Natural killer cell (primary cell): ENCODE data around the gene NAV2. TPM values are rescaled to one million over a fixed set of nuclear protein-coding genes. Genes with fewer than 3 reads are reported as not detected.

ENCODE experiments used
- ATAC-seq, 3 donors: fragments of 150-1000 bp in 2 of 3; fragments of 200-7000 bp in 1 of 3; cut with Tn5 transposase; 1 replicate in 1 of 3; 2 replicates in 2 of 3; pipeline ENCODE4 v1.10.0; 2021; ENCODE audit warnings: mild to moderate bottlenecking in 2 of 3, moderate library complexity in 2 of 3
- DNase-seq, 2 donors: peaks; one replicate each; pipeline versions ENCODE4 v3.0.0 to v3.0.0-alpha.2; 2013 to 2021; ENCODE audit warnings: mixed read lengths in 1 of 2
- H3K27ac ChIP-seq: one replicate; pipeline ENCODE4 v1.5.1; 2013; ENCODE audit warnings: mild to moderate bottlenecking, low read length
- H3K27me3 ChIP-seq: one replicate; pipeline ENCODE4 v1.6.1; 2013; ENCODE audit warnings: low read length; ENCODE audit not compliant: control insufficient read depth, insufficient read depth
- H3K36me3 ChIP-seq: one replicate; pipeline ENCODE4 v1.6.1; 2013; ENCODE audit warnings: low read length; ENCODE audit not compliant: control insufficient read depth, insufficient read depth
- H3K4me1 ChIP-seq: one replicate; pipeline ENCODE4 v1.6.1; 2013; ENCODE audit warnings: low read length; ENCODE audit not compliant: control insufficient read depth, insufficient read depth
- H3K4me3 ChIP-seq: one replicate; pipeline ENCODE4 v1.5.1; 2013; ENCODE audit warnings: low read length
- H3K9me3 ChIP-seq: one replicate; pipeline ENCODE4 v1.6.1; 2013; ENCODE audit warnings: low read length; ENCODE audit not compliant: control insufficient read depth, insufficient read depth
- H3K27ac Mint-ChIP-seq, 2 donors: one replicate each; pipeline ENCODE4 v1.8.0; 2022; ENCODE audit warnings: mild to moderate bottlenecking in 2 of 2, mixed read lengths in 2 of 2, moderate library complexity in 1 of 2
- H3K27me3 Mint-ChIP-seq, 2 donors: one replicate each; pipeline ENCODE4 v1.8.0; 2022; ENCODE audit warnings: low read depth in 2 of 2, mixed read lengths in 2 of 2
- H3K36me3 Mint-ChIP-seq: one replicate; pipeline ENCODE4 v1.8.0; 2022; ENCODE audit warnings: mixed read lengths
- H3K4me1 Mint-ChIP-seq, 2 donors: one replicate each; pipeline ENCODE4 v1.8.0; 2022; ENCODE audit warnings: mixed read lengths in 2 of 2
- H3K4me3 Mint-ChIP-seq: one replicate; pipeline ENCODE4 v1.8.0; 2022; ENCODE audit warnings: mild to moderate bottlenecking, moderate library complexity, mixed read lengths
- H3K9me3 Mint-ChIP-seq, 2 donors: one replicate each; pipeline ENCODE4 v1.8.0; 2022; ENCODE audit warnings: mixed read lengths in 2 of 2
- CTCF ChIP-seq: fragments of 200-600 bp; IDR thresholded peaks from one replicate; pipeline ENCODE4 v1.8.0; 2022; ENCODE audit warnings: antibody characterized with exemption
- WGBS: methylation state at CpG from one replicate; pipeline ENCODE4 v1.1.7; 2013; ENCODE audit warnings: missing lambda C conversion rate; ENCODE audit not compliant: insufficient coverage; 5-methylcytosine and 5-hydroxymethylcytosine counted together
- intact Hi-C: fragments of 100-400 bp; cut with micrococcal nuclease; formaldehyde crosslinking; loops from one replicate; pipeline ENCODE4 v1.14.2; 2022
- total RNA-seq, 4 donors: library from RNA; stranded (reverse); fragments of 120-200 nt in 1 of 4; gene quantifications; one replicate each; pipeline versions ENCODE4 v1.2.3 to v1.2.4, GENCODE V29; 2013 to 2022

NAV2 gene
- total RNA-seq, 3 donors from 2014 or later (not counting 1 experiment from before 2014, with no cell fraction given) = 0.14 to 1.6 (median 0.43) TPM

DNA sequence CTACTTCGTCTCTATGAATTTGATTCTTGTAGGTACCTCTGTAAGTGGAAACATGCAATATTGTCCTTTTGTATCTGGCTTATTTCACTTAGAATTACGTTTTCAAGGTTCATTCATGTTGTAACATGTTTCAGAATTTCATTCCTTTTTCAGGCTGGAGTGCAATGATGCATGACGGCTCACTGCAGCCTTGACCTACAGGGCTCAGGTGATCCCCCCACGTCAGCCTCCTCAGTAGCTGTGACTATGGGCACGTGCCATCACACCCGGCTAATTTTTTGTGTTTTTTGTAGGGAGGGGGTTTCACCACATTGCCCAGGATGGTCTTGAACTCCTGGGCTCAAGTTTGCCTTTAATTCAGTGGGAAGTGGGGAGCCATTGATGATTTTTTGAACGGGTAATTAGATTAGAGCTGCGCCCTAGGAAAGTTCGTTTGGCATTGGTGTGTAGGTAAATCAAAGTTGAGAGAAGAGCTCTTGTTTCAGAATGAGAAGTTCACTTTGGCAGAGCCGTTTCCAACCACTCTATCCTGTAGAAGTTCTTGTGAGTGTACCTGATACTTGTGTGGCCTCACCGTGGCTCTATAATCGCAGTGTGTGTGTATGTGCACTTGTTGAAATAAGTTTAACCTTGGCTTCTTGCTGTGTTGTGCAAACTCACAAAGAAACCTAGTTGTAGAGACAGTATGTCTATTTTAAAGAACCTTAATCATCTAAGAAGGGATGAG is 115.9 kb downstream of the NAV2 start:
- H3K36me3 Mint-ChIP-seq = no peaks in the 10 kb centered on the region
- peak in 1 of 2 donors; percentile 7 for DNase-seq
- no peak overlapping the region for H3K4me3 Mint-ChIP-seq
- Histone ChIP-seq H3K4me3 (no peak overlapping the region), H3K9me3 (no peaks in the 10 kb centered on the region), H3K4me1 (no peaks in the 10 kb centered on the region), H3K36me3 (no peaks in the 10 kb centered on the region), H3K27me3 (no peaks in the 10 kb centered on the region), H3K27ac (no peak overlapping the region)
- no peak overlapping the region for H3K27ac Mint-ChIP-seq
- no peaks in the 10 kb centered on the region for H3K4me1 Mint-ChIP-seq
- no peaks in the 10 kb centered on the region for H3K9me3 Mint-ChIP-seq
- peaks cover 0 to 8% of the 10 kb centered on the region in 2 donors for H3K27me3 Mint-ChIP-seq
- intact Hi-C loops = no loop called here
- TF ChIP-seq CTCF = no peak
- no peak for ATAC-seq
- 87% methylated on average over 12 of the region's 12 CpGs for WGBS

- Mint-ChIP-seq H3K27ac (no peak overlapping the region), H3K9me3 (no peaks in the 10 kb centered on the region), H3K36me3 (no peaks in the 10 kb centered on the region), H3K4me1 (no peaks in the 10 kb centered on the region), H3K27me3 (peaks cover 0 to 8% of the 10 kb centered on the region in 2 donors), H3K4me3 (no peak overlapping the region)
- Histone ChIP-seq H3K4me3 (no peak overlapping the region), H3K4me1 (no peaks in the 10 kb centered on the region), H3K27ac (no peak overlapping the region), H3K9me3 (no peaks in the 10 kb centered on the region), H3K36me3 (no peaks in the 10 kb centered on the region), H3K27me3 (no peaks in the 10 kb centered on the region)
- DNase-seq = no peak
- no peak for ATAC-seq
- 53% methylated on average over 5 of the region's 7 CpGs for WGBS
- intact Hi-C loops = no loop called here
- TF ChIP-seq CTCF = no peak
Observed at GRCh38 chr11:19829109-19829837, 116.6 kb downstream of the NAV2 start.

DNA sequence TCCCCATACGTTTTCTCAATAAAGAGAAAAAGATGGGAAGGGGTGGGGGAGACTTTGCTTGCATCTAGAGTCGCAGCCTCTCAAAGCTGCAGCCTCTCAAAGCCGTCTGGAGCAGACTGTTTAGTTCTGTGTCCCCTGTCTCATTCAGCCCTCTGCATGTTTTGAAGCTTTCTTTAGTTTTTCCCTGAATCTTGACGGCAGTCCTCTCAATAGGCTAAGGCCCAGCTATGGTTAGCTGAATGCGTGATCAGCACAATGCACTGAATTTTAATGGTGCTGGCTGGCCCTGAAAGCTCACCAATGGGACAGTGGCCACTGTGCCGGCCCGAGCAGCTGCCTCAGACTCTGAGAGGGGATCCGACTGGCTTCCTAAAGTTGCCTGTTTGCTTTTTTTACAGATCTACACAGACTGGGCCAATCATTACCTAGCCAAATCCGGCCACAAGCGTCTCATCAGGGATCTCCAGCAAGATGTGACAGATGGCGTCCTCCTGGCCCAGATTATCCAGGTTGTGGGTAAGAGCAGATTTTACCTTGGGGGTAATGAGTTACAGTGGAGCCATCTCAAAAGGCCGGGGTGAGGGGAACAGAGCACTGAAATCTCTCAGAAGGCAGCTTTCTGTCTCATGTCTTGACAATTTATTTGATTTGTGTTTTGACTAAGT is 119.6 kb downstream of the NAV2 start:
- intact Hi-C loops = no loop called here
- Histone ChIP-seq H3K27me3 (no peaks in the 10 kb centered on the region), H3K4me3 (no peak overlapping the region), H3K9me3 (no peaks in the 10 kb centered on the region), H3K27ac (no peak overlapping the region), H3K4me1 (no peaks in the 10 kb centered on the region), H3K36me3 (no peaks in the 10 kb centered on the region)
- 91% methylated on average over 11 of the region's 12 CpGs for WGBS
- H3K27ac Mint-ChIP-seq = no peak overlapping the region
- no peak for TF ChIP-seq CTCF
- DNase-seq = no peak
- H3K9me3 Mint-ChIP-seq = peaks cover 0 to 2% of the 10 kb centered on the region in 2 donors
- no peaks in the 10 kb centered on the region for H3K27me3 Mint-ChIP-seq
- no peak overlapping the region for H3K4me3 Mint-ChIP-seq
- H3K36me3 Mint-ChIP-seq = no peaks in the 10 kb centered on the region
- ATAC-seq = peak in 1 of 3 donors; percentile 17
- no peaks in the 10 kb centered on the region for H3K4me1 Mint-ChIP-seq
